H9 (cell line): ENCODE data around the gene MDGA2. TPM values are rescaled to one million over a fixed set of nuclear protein-coding genes. Genes with fewer than 3 reads are reported as not detected.

ENCODE experiments used
- DNase-seq: peaks from one replicate; pipeline ENCODE4 v3.0.0-alpha.2; 2017
- H2AFZ ChIP-seq: one replicate; pipeline ENCODE4 v1.6.1; 2013; ENCODE audit warnings: mild to moderate bottlenecking, low read length, control low read depth, moderate library complexity
- H2AK5ac ChIP-seq: 2 replicates; pipeline ENCODE4 v1.6.1; 2013; ENCODE audit warnings: low read length, control low read depth, mixed read lengths; ENCODE audit not compliant: insufficient read length
- H2BK120ac ChIP-seq: one replicate; pipeline ENCODE4 v1.6.1; 2013; ENCODE audit warnings: low read depth, mild to moderate bottlenecking, low read length, control low read depth, inconsistent platforms; ENCODE audit not compliant: poor library complexity, severe bottlenecking
- H2BK12ac ChIP-seq: 2 replicates; pipeline ENCODE4 v1.6.1; 2013; ENCODE audit warnings: low read length, control low read depth, mixed read lengths, low read depth; ENCODE audit not compliant: insufficient read length
- H2BK15ac ChIP-seq: 2 replicates; pipeline ENCODE4 v1.6.1; 2013; ENCODE audit warnings: low read depth, low read length, control low read depth
- H2BK20ac ChIP-seq: one replicate; pipeline ENCODE4 v1.6.1; 2013; ENCODE audit warnings: low read depth, mild to moderate bottlenecking, low read length, control low read depth, inconsistent platforms; ENCODE audit not compliant: poor library complexity, severe bottlenecking
- H2BK5ac ChIP-seq: 2 replicates; pipeline ENCODE4 v1.6.1; 2013; ENCODE audit warnings: low read length, control low read depth, mixed read lengths; ENCODE audit not compliant: insufficient read length
- H3K14ac ChIP-seq: 2 replicates; pipeline ENCODE4 v1.6.1; 2013; ENCODE audit warnings: low read length, control low read depth; ENCODE audit not compliant: insufficient read depth
- H3K18ac ChIP-seq: 2 replicates; pipeline ENCODE4 v1.6.1; 2013; ENCODE audit warnings: low read depth, mild to moderate bottlenecking, mixed read lengths, low read length, control low read depth; ENCODE audit not compliant: insufficient read length
- H3K23ac ChIP-seq: 2 replicates; pipeline ENCODE4 v1.6.1; 2013; ENCODE audit warnings: low read length, control low read depth, mixed read lengths, low read depth; ENCODE audit not compliant: insufficient read length
- H3K23me2 ChIP-seq: 2 replicates; pipeline ENCODE4 v1.6.1; 2013; ENCODE audit warnings: low read depth, mild to moderate bottlenecking, mixed read lengths, low read length, control low read depth; ENCODE audit not compliant: insufficient read length, poor library complexity, severe bottlenecking
- H3K27ac ChIP-seq: 2 replicates; pipeline ENCODE4 v1.5.1; 2013; ENCODE audit warnings: low read length, control low read depth, mixed read lengths, low read depth; ENCODE audit not compliant: insufficient read length
- H3K27me3 ChIP-seq: 2 replicates; pipeline ENCODE4 v1.6.1; 2013; ENCODE audit warnings: low read length, control low read depth, inconsistent platforms; ENCODE audit not compliant: insufficient read depth
- H3K4ac ChIP-seq: 2 replicates; pipeline ENCODE4 v1.6.1; 2013; ENCODE audit warnings: low read depth, mild to moderate bottlenecking, control low read depth, inconsistent platforms, low read length, moderate library complexity
- H3K4me1 ChIP-seq: 2 replicates; pipeline ENCODE4 v1.6.1; 2013; ENCODE audit warnings: low read length, control low read depth, inconsistent platforms; ENCODE audit not compliant: insufficient read depth
- H3K4me2 ChIP-seq: 2 replicates; pipeline ENCODE4 v1.6.1; 2013; ENCODE audit warnings: low read length, control low read depth, mixed read lengths; ENCODE audit not compliant: insufficient read length, insufficient read depth
- H3K56ac ChIP-seq: 2 replicates; pipeline ENCODE4 v1.6.1; 2013; ENCODE audit warnings: low read depth, mild to moderate bottlenecking, mixed read lengths, low read length, control low read depth; ENCODE audit not compliant: insufficient read length
- H3K79me1 ChIP-seq: 2 replicates; pipeline ENCODE4 v1.6.1; 2013; ENCODE audit warnings: low read depth, mild to moderate bottlenecking, moderate library complexity, low read length, control low read depth, inconsistent platforms; ENCODE audit not compliant: insufficient read depth, poor library complexity, severe bottlenecking
- H3K79me2 ChIP-seq: 2 replicates; pipeline ENCODE4 v1.6.1; 2013; ENCODE audit warnings: low read length, control low read depth, inconsistent platforms; ENCODE audit not compliant: insufficient read depth
- H3K9ac ChIP-seq: 2 replicates; pipeline ENCODE4 v1.6.1; 2013; ENCODE audit warnings: low read length, control low read depth, mixed read lengths; ENCODE audit not compliant: insufficient read length; ENCODE audit errors: extremely low read depth
- H3K9me3 ChIP-seq: one replicate; pipeline ENCODE4 v1.6.1; 2013; ENCODE audit warnings: low read depth, low read length, inconsistent platforms; ENCODE audit not compliant: control insufficient read depth
- H3T11ph ChIP-seq: one replicate; pipeline ENCODE4 v1.6.1; 2013; ENCODE audit warnings: mild to moderate bottlenecking, low read length, control low read depth, inconsistent platforms
- H4K20me1 ChIP-seq: one replicate; pipeline ENCODE4 v1.6.1; 2013; ENCODE audit not compliant: control insufficient read depth, insufficient read length, insufficient read depth
- H4K5ac ChIP-seq: 2 replicates; pipeline ENCODE4 v1.6.1; 2013; ENCODE audit warnings: low read depth, mild to moderate bottlenecking, mixed read lengths, low read length, control low read depth; ENCODE audit not compliant: insufficient read length
- H4K8ac ChIP-seq: replicated peaks from 2 replicates; pipeline ENCODE4 v1.6.1; 2013; ENCODE audit warnings: low read length, control low read depth, mixed read lengths, low read depth; ENCODE audit not compliant: insufficient read length
- H4K91ac ChIP-seq: 2 replicates; pipeline ENCODE4 v1.6.1; 2013; ENCODE audit warnings: low read depth, mild to moderate bottlenecking, moderate library complexity, mixed read lengths, low read length, control low read depth; ENCODE audit not compliant: insufficient read length
- H3K27ac Mint-ChIP-seq, 3 experiments: 2 replicates in 2 of 3; 3 replicates in 1 of 3; pipeline ENCODE4 v1.8.0; 2020 to 2021; ENCODE audit warnings: mixed read lengths in 3 of 3, mild to moderate bottlenecking in 1 of 3, moderate library complexity in 1 of 3
- H3K27me3 Mint-ChIP-seq: 2 replicates; pipeline ENCODE4 v1.8.0; 2021; ENCODE audit warnings: low read depth, mild to moderate bottlenecking, moderate library complexity, mixed read lengths
- H3K36me3 Mint-ChIP-seq, 3 experiments: 2 replicates in 2 of 3; 3 replicates in 1 of 3; pipeline ENCODE4 v1.8.0; 2020 to 2021; ENCODE audit warnings: low read depth in 3 of 3, mixed read lengths in 3 of 3; ENCODE audit not compliant: insufficient read depth in 1 of 3
- H3K4me1 Mint-ChIP-seq, 2 experiments: 2 replicates each; pipeline ENCODE4 v1.8.0; 2020; ENCODE audit warnings: mixed read lengths in 2 of 2
- H3K4me3 Mint-ChIP-seq, 2 experiments: 2 replicates in 1 of 2; 3 replicates in 1 of 2; pipeline ENCODE4 v1.8.0; 2020 to 2021; ENCODE audit warnings: mild to moderate bottlenecking in 2 of 2, mixed read lengths in 2 of 2, moderate library complexity in 1 of 2
- H3K9me3 Mint-ChIP-seq, 2 experiments: 2 replicates in 1 of 2; 3 replicates in 1 of 2; pipeline ENCODE4 v1.8.0; 2020; ENCODE audit warnings: mild to moderate bottlenecking in 2 of 2, mixed read lengths in 2 of 2, moderate library complexity in 1 of 2
- WGBS: extraction: QIAGEN DNeasy Blood & Tissue Kit; methylation state at CpG from one replicate; pipeline ENCODE4 v1.1.7; 2013; ENCODE audit warnings: missing lambda C conversion rate, low lambda C conversion rate, mixed read lengths; ENCODE audit not compliant: insufficient read length; ENCODE audit errors: extremely low coverage; 5-methylcytosine and 5-hydroxymethylcytosine counted together
- total RNA-seq: library from RNA; stranded (reverse); gene quantifications from 2 replicates; pipeline ENCODE4 v1.2.1, GENCODE V29; 2021
- TF ChIP-seq, protein P1 (sequence below): fragments of 200-600 bp; sonication (generic); conservative IDR thresholded peaks from 3 replicates; pipeline ENCODE4 v1.8.0; 2021; ENCODE audit warnings: antibody characterized with exemption, mild to moderate bottlenecking

Gene MDGA2
- total RNA-seq, 1 experiment from 2014 or later, result 1.9 TPM

DNA sequence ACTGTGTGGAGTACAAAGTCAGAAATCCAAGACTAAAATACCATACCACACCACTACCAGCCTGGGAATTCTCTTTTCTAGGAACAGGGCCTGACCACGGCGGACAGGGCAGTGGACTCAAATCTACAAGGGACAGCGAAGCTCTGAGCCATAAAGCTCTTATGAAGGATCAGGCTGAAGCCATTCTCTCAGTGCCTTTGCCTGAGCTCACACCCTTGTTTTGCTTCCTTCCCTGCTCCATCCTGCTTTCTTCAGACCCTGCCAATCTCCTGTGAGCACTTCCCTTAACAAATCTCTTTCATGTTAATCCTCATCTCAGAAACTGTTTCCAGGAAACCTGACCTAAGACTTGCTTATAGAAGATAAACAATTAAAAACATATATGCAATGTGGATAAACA is 398.5 kb downstream of the MDGA2 start:
- H4K5ac ChIP-seq, result no peak overlapping the region
- H4K20me1 ChIP-seq, result no peaks in the 10 kb centered on the region
- H3K27me3 ChIP-seq, result no peaks in the 10 kb centered on the region
- H3K4me2 ChIP-seq, result no peak overlapping the region
- H3K56ac ChIP-seq, result no peak overlapping the region
- H3K23ac ChIP-seq, result no peak overlapping the region
- no peak overlapping the region for H3T11ph ChIP-seq
- no peak overlapping the region for H4K8ac ChIP-seq
- no peak for DNase-seq
- no peaks in the 10 kb centered on the region for H3K79me1 ChIP-seq
- H3K4ac ChIP-seq, result no peak overlapping the region
- H3K79me2 ChIP-seq, result no peaks in the 10 kb centered on the region
- no CpG with 5 or more reads among the region's 3 CpGs for WGBS
- H2AFZ ChIP-seq, result no peak overlapping the region
- TF ChIP-seq, protein P1, sequence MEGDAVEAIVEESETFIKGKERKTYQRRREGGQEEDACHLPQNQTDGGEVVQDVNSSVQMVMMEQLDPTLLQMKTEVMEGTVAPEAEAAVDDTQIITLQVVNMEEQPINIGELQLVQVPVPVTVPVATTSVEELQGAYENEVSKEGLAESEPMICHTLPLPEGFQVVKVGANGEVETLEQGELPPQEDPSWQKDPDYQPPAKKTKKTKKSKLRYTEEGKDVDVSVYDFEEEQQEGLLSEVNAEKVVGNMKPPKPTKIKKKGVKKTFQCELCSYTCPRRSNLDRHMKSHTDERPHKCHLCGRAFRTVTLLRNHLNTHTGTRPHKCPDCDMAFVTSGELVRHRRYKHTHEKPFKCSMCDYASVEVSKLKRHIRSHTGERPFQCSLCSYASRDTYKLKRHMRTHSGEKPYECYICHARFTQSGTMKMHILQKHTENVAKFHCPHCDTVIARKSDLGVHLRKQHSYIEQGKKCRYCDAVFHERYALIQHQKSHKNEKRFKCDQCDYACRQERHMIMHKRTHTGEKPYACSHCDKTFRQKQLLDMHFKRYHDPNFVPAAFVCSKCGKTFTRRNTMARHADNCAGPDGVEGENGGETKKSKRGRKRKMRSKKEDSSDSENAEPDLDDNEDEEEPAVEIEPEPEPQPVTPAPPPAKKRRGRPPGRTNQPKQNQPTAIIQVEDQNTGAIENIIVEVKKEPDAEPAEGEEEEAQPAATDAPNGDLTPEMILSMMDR, result no peak
- H2BK12ac ChIP-seq, result no peak overlapping the region
- H2BK15ac ChIP-seq, result no peak overlapping the region
- H2BK120ac ChIP-seq, result no peak overlapping the region
- Mint-ChIP-seq H3K4me1 (peaks cover 0 to 9% of the 10 kb centered on the region in 2 experiments; a peak in 2 of 4 replicates), H3K27ac (no peak overlapping the region; a peak in 2 of 7 replicates), H3K9me3 (no peaks in the 10 kb centered on the region), H3K4me3 (no peak overlapping the region), H3K36me3 (no peaks in the 10 kb centered on the region), H3K27me3 (no peaks in the 10 kb centered on the region)
- H3K9ac ChIP-seq, result no peak overlapping the region
- H2BK20ac ChIP-seq, result no peak overlapping the region
- no peak overlapping the region for H2BK5ac ChIP-seq
- no peak overlapping the region for H3K27ac ChIP-seq
- H3K4me1 ChIP-seq, result no peaks in the 10 kb centered on the region
- no peak overlapping the region for H2AK5ac ChIP-seq
- H3K23me2 ChIP-seq, result no peaks in the 10 kb centered on the region
- H4K91ac ChIP-seq, result no peak overlapping the region
- H3K9me3 ChIP-seq, result no peaks in the 10 kb centered on the region
- no peak overlapping the region for H3K18ac ChIP-seq
- no peak overlapping the region for H3K14ac ChIP-seq
